NCI-H2196 (cell line): ENCODE results near the gene CCDC9B.

Experiments used
- DNase-seq: peaks from one replicate; lab custom pipeline; 2025; ENCODE audit not compliant: unreplicated experiment; lab: John Stamatoyannopoulos, UW

The CCDC9B gene

DNA sequence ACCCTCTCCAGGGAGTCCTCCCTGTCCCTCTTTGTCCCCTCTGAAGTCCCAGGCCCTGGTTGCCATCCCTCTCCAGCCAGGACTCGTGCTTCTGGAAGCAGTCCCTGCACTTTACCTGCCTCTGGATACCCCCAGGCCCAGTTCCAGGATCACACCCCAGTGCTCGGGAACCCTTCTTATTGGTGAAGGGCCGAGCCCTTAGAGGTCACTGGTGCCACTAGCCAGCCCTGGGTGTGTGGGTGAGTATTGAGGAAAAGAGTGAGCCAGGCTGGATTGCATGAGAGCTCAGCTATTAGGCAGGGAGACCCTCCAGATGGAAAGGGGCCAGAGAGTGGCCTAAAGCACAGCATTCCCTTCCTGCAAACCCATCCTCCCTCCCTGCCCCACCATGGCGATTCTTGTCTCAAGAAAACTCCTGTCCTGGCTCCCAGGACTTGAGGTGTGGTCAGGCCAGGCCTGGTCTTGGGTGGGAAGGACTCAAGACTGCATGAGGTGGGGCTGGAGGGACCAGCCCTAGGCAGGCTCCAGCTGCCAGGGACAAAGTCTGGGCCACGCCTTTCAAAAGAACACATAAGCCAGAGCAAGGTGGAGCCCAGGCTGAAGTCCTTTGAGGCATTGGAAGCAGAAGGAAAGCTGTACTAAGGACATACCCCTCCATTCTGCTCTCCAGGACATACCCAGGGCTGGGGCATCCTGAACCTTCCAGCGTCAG lies 5.3 kb upstream of the CCDC9B start:
- no peak for DNase-seq

DNA sequence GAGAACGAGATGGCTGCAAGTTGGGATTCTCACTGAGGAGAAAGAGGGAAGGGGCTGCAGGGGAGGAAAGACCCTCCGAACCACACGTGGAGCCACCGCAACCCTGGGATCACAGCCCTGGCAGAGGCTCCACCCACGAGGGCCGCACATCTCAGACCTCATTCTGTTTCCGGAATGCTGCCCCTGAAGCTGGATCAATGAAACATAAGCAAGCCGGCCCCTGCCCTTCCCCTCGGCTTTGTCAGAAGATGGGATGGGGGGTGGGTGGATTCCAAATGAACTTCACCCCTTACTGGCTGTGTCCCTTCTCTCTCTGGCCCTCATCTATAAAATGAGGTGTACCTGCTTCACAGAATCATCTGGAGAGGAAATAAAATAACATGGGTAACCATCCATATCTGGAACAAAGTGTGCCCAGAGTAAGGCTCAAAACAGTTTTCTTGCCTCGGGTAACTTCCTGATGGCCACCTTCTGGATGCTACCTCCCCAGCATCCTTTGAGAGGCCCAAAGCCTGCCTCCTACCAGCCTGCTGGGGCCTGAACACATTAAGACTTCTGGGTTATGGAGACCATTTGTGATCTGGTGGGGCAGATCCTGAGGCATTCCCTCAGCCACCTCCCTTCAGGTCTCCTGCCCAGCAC lies 4.6 kb upstream of the CCDC9B start:
- no peak for DNase-seq

DNA sequence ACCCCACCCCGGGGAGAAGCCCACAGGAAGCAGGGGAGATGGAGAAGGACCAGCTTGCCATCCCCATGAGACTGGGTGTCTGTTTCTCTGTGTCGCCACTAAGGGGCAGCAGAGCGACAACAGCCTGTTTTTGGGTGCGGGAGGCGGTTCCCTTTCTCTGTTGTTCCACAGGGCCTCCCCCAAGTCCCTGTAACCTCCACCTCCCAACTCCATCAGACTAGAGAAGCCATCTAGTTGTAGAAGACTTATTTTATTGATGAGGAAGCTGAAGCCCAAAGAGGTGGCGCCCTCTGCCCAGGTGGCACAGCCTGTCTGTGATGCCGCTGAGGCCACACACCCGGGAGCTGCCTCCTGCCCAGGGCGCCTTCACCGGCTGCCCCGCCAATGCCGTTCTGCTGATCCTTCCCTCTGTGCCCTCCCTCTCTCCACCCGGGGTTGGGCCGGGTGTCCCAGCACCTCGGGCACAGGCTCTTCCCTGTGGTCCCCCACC lies 3.9 kb upstream of the CCDC9B start:
- peak; percentile 46 for DNase-seq

DNA sequence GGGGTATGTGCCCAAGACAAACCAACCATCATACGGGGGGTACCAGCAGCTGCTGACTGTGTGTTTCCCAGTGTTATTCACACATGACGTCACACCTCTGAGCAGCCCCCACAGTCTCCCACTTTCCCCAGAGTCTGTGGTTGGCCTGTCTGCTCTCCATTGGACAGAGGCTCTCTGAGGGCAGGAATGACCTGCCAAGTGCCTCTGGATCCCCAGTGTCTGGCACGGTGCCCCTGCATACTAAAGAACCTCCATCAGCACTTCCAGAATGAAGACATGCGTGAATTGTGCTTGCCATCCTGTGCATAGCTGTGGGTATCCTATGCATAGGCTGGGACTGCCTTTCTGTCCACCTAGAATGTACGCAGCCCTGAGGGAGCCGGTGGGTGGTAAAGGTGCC lies 3.5 kb upstream of the CCDC9B start:
- DNase-seq: no peak

DNA sequence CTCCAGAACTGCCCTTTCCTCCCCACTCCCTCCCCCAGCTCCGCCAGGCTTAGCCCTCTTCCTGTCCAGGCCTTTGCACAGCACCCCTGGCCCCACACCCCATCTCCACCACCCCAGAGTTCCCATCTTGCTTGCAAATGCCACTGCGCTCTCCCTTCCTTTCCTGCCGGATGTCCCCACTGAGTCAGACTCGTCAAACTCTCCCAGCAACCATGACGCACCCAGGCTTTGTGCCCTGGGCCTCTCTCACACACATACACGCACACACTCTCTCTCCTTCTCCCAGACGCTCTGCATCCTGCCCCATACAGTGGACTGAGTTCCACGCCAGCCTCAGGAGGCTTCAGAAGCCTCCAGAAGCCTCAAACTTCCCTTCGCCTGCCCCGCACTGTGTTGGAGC lies 2.8 kb upstream of the CCDC9B start:
- no peak for DNase-seq

DNA sequence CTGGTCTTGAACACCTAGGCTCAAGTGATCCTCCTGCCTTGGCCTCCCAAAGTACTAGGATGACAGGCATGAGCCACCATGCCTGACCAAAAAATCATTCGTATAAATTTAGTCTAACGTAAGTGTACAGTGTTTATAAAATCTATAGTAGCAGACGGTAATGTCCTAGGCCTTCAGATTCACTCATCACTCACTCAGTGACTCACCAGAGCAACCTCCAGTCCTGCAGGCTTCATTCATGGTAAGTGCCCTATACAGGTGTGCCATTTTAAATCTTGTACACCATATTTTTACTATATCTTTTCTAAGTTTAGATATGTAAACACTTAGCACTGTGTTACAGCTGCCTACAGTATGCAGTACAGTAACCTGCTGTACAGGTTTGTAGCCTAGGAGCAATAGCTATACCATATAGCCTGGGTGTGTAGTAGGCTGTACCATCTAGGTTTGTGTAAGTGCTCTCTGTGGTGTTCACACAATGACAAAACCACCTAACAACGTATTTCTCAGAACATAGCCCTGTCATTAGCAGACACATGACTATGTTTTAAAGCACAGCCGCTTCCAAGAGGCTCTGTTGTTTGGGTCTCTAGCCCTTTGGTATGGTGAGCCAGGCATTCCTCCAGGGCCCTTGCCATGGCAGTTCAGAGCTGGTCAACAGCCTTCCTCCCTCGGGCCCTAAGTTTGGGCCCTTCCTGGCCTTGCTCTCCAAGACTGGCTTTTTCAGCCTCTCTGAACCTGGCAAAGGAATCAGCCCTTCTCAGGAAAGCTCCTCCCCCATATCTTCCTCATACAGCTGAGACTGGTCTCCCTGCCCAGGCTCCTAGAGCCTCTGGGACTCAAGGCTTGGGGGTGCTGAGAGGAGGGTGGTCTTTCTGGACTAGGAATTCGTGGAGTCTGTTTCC lies 1.9 kb upstream of the CCDC9B start:
- DNase-seq: no peak

DNA sequence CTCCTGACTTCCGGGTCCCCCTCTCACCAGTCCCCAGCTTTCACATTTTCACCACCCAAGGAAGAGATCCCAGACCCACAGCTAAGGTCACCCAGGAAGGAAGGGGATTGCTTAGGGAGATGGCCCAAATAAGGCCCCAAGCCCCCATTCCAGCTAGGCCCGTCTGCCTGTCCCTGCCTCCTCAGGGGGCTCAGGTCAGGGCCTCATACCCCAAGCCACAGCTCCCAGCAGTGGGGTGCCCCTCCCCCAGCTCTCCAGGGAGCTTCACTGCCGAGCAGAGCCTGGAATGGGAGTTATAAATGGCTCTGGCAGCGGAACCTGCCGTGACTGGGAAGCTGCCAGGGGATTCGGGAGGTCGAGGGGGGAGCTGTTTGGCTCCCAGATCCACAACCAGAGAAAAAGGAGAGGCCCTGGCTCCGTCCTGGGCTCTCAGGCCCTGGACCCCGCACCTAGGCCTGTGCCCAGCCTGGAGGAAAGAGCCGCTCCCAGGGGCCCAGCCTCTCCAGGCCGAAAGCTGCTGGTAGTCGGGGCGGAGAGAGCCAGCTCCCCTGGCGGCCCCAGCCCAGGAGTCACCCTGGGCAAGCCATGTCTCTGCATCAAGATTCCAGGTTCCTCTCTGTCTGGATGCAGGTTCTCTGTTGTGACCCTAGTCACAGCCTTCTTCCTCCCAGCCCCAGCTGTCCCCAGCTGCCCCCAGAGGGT lies 550 bp downstream of the CCDC9B start:
- no peak for DNase-seq

DNA sequence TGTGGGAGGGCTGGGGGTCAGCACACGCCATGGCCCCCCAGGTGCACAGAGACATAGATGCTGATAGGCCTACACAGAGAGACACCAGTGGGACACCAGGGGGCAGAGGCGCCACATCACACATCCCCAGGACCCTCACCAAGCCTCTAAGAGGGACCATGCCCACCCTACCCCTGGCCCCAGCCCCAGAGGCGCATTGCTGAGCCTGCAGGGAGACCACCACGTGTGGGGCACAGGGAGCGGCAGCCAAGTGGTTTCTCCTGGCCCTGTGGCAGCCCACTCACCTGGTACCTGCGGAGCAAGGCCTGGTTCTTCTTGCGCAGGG lies 1.2 kb downstream of the CCDC9B start:
- DNase-seq: no peak

DNA sequence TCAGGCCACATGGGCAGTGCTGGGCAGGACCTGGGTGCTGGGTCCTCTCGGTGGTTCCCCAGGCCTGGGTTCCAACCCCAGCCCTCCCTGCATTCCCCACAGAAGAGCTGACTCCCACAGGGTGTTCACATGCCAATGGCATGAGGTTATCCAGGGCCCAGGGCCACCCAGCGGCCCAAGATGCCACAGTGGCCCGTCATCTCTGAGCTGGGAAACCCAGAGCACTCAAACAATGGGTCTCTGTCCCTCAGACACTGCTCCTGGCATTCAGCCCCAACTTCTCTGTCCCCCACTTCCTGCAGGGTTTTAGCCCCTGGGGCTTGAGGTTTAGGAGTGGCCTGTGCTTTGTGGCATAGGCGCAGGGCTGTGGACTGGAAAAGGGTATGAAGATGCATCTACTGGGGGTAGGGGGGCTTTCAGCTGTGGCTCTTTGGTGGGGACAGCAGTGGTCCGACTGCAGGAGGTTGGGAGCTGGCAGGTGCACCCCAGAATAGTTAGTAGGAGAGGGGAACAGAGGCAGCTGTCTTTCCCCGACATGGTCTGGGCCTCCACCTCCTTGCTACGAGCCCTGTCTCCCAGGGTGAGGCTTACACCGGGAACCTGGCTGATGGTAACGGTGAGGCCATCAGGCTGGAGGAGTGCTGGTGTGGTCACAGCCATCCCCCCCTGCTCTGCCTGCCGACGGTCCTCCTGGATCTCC lies 1.7 kb downstream of the CCDC9B start:
- peak; percentile 2 for DNase-seq

DNA sequence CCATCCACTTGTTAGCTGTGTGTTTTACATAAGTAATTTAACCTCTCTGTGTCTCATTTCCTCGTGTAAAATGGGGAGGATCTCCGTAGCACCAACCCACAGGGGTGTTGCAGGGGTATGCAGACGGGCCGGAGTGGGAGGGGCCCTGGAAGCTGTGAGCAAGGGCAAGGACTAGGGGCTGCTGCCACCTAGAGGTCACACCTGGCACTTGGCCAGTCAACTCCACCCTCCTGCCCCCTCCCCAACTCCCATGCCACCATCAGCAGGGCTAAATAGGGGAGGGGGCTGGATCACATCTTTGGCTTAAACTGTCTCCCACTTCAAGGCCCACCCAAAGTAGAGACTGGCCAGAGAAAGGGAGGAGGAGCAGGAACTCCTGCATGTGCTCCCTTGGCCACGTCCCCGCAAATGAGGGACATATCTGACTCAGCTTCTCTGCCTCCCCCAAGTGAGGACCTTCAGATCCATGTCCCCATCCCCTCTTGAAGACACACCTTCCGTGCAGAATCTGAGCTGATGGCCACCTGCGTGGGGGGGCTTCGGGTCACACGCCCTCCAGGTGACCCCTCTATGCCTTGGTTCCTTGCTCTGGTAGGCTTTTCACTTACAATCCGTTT lies 2.6 kb downstream of the CCDC9B start:
- DNase-seq: peak; percentile 29

DNA sequence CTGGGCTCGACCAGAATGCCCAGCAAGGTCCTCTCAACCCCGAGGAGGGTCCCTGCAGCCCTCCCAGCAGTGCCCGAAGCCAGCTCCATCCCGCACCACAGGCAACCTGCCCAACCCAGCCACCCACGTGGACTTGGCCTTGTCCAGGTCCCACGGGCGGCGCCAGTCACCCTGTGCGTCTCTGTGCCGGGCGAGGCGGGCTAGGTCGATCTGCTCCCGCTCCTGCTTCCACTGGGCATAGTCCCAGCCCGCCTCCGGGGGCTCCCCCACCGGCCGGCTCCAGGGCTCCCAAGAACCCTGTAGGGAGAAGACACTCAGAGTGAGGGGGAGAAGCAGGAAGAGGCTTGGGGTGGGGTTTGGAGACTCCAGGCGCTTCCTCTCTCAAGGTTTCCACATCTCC lies 3.1 kb downstream of the CCDC9B start:
- DNase-seq: no peak

DNA sequence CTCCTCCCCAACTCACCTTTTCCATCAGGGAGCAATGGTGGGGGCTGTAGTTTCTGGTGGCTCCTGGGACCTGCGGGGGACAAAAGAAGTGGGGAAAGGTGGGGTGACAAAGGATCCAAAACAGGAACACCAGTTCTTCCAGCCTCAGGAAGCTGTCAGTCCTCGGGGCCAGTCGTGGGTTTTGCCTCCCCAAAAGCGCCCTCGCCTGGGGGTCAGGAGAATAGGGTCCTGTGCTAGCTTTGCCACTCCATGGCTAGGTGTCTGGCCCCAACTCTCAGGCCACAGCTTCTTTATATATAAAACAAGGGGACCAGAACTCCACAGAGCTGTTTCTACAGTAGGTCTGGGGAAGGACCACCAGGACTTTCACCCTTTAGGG lies 4.0 kb downstream of the CCDC9B start:
- DNase-seq: no peak

DNA sequence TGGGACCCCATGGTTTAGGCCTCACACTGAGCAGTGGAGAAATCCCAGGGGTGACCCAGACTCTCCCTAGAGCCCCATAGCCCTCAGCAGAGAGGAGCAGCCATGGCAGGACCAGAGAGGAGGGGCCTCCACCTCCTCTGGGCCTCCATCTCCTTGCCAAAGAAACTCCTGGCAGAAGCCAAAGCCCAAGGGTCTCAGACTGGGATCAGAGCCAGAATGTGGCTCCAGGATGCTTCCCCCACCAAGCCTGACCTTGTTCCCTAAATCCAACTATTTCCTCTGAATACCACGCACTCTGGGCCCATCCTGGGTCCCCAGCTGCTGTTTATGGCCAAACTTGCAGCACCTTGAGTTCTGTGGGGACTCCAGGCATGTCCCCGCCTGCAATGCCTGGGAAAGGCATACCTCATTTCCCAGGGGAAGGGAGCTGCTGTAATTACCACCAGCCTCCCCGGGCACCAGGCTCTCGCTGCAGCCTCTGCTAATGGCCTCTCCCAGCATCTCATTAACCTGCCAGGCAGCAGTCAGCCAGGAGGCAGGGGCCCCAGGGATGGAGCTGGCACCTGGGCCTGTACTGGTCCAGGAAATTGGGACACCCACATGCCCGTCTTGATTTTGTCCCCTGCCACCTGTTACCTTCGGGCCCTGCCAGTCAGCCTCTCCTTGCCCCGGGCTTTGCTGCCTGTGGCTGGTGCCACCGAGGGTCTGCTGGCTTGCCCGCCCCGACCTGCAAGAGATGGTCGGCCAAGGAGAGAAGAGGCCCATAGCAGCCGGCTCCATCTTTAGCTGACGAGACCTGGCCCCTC lies 4.6 kb downstream of the CCDC9B start:
- no peak for DNase-seq

DNA sequence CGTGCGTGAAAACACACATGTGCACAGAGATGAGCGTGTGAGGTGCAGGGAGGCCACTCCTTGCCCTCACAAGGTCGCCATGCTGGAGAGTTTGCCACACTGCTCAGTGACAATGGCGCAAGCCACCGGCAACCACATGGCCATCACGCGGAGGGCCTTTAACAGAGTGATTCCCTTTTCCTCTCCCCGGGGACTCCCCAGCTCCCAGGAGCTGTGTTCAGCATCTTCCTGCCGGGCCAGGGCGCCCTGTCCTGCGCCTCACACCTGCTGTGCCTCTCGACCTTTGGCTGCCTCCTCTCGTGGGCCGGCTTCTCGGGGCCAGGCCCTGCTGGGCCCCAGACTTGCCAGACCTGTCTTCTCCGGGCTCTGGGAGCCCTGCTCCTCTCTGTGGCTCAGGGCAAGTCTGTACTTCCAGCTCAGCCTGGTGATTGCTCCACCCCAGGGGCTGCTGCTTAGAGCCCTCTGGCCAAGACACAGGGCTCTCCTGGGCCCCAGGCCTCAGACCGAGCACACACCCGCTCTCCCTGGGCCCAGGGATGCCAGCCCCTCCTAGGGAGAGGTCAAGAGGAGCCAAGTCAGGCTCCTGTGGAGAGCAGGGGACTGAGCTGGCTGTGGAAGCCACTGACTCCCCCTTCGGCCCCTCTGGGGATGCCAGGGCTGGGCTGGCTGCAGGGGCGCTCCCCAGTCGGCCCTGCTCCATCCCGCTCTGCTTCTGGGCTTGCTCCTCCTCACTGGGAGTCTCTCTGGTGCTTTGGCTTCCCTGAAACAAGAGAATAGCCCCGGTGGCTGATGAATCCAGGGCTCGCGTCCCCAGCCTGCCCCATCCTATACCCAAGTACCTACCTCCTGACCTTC lies 5.6 kb downstream of the CCDC9B start:
- DNase-seq: no peak

DNA sequence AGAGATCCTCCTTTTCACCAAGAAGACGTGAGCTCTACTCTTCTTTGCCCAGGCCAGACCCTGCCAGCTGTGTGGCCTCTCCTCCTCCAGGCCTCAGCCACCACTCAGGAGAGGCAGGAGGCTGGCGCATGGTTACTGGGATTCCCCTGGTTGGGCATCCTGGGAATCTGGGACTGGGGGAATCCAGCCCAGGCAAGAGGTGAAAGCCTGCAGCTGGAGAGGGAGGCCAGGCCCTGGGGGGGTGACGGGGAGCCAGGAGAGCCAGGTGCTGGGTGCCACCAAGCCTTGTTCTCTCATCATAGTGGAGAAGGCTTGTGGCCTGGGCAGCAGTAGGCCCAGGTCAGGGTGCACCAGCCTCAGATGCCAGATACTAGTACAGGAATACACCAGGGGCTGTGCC lies 6.2 kb downstream of the CCDC9B start:
- DNase-seq: no peak

DNA sequence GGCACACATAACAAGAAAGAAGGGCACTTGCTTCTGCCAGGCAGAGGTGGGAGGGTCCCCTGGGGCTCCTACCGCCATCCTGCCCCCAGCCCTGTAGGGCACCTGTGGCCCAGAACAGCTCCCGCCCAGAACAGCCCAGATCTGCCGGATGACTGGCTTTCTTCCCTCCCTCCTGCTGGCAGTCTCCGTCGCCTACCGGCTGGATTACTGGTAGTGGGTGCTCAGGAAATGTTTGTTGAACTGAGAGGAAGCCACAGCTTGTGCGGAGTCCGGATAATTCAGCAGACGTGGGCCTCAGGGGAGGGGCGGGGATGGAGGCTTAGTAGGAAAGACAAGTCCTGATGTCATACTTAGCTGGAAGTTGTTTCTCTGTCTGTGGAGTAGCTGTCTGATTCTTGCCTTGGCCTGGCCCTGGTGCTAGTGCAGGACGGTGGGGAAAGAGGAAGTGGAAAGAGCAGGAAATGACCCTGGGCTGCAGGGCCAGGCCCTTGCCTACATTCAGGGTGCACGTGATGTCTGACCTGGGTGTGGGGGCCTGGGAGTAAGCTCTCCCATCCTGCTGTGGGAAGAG lies 6.7 kb downstream of the CCDC9B start:
- no peak for DNase-seq

DNA sequence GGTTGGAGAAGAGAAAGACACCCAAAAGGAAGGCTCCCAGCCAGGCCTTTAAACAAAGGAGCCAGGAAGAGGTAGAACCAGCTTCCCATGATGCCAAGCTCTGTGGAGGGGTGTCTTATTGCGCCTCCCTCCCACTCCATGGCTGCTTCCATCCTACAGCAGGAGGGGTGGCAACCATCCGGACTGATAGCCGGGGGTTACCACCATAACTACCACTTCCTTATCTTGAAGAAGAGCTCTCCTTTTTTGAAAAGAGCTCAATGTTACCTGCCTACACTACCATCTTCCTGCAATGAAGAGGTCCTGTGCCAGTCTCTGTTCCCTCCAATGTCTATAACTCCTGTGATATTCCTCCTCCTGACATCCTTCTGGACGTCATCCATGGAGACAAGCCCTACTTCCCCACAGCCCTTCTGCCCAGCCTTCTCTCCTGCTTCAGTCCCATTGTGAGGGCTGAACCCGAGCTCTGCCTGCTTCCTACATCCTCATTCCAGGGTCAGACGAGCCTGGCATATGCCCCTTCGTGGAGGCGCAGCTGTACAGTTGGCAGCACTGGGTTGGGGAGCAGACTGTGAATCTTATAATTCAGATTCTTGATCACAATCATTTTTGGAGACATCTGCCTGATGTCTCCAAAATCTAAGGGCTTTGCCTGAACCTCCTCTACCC lies 8.5 kb downstream of the CCDC9B start:
- no peak for DNase-seq

DNA sequence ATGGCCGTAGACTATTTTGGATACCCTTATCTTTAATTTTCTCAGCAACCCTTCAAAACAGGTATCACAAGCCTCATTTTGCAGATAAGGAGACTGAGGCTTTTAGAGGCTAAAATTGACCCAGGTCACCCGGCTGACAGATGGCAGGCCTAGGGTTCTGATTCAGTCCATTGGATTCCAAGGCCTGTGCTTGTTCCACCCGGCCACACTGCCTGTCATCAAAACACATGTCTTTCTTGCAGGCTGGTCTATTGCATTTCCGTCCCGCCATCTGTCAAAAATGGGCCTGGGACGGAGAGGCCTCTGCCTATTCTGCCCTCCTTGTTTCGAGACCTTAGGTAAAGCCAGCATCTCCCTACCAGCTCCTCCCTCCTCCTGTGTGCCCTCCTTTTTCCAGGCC lies 9.1 kb downstream of the CCDC9B start:
- DNase-seq: no peak
